Lower leg skin (tissue), 4 donors: ENCODE data around the gene HOPX. TPM values are rescaled to one million over a fixed set of nuclear protein-coding genes. Genes with fewer than 3 reads are reported as not detected.

Experiments used
- DNase-seq, 2 donors: peaks; one replicate each; pipeline ENCODE4 v3.0.0-alpha.2; 2019; ENCODE audit warnings: low spot score in 2 of 2
- H3K4me3 ChIP-seq: fragments of 200-600 bp; sonication (generic); 2 replicates; pipeline ENCODE4 v1.5.1; 2017; ENCODE audit warnings: mild to moderate bottlenecking, low read depth; ENCODE audit not compliant: poor library complexity, severe bottlenecking
- POLR2A ChIP-seq, 2 donors: fragments of 450-650 bp; IDR thresholded peaks; one replicate each; pipeline ENCODE4 v1.6.1; 2016 to 2017; ENCODE audit warnings: antibody characterized with exemption in 2 of 2, mild to moderate bottlenecking in 1 of 2, moderate library complexity in 1 of 2
- WGBS, 2 donors: methylation state at CpG; one replicate each; pipeline ENCODE4 v1.1.5; 2018; 5-methylcytosine and 5-hydroxymethylcytosine counted together
- intact Hi-C: fragments of 100-400 bp; cut with DNase I; formaldehyde crosslinking; loops from one replicate; pipeline ENCODE4 v1.15.0; 2023; ENCODE audit warnings: low total_unique reads
- total RNA-seq, 4 donors: library from RNA; depleted of rRNA; stranded (reverse); fragments of >200 nt; gene quantifications; one replicate each; pipeline ENCODE4 v1.1.0, GENCODE V29; 2016
- TF ChIP-seq, protein P1 (sequence below), 3 donors: fragments of 450-650 bp; IDR thresholded peaks; one replicate each; pipeline ENCODE4 v1.5.1; 2016; ENCODE audit warnings: antibody characterized with exemption in 3 of 3, mild to moderate bottlenecking in 3 of 3, moderate library complexity in 2 of 3

HOPX gene
- total RNA-seq, 4 donors from 2014 or later: 1,330 to 2,611 (median 2,071) TPM

DNA sequence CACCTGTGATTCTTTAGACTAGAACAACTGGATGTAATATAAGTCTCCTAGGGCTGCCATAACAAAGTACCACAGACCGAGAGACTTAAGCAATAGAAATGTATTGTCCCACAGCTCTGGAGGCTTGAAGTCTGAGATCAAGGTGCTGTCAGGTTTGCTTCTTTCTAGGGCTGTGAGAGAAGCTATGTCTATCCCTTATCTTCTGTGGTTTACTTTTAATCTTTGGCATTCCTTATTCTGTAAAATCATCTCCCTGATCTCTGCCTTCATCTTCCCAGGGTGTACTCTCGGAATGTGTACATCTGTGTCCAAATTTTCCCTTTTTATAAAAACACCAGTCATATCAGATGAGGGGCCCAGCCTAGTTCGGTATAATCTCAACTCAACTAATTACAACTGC is 10.3 kb upstream of the HOPX start:
- intact Hi-C loops: no loop called here
- TF ChIP-seq POLR2A (IDR thresholded peaks at IDR 0.05): no peak
- TF ChIP-seq, protein P1, sequence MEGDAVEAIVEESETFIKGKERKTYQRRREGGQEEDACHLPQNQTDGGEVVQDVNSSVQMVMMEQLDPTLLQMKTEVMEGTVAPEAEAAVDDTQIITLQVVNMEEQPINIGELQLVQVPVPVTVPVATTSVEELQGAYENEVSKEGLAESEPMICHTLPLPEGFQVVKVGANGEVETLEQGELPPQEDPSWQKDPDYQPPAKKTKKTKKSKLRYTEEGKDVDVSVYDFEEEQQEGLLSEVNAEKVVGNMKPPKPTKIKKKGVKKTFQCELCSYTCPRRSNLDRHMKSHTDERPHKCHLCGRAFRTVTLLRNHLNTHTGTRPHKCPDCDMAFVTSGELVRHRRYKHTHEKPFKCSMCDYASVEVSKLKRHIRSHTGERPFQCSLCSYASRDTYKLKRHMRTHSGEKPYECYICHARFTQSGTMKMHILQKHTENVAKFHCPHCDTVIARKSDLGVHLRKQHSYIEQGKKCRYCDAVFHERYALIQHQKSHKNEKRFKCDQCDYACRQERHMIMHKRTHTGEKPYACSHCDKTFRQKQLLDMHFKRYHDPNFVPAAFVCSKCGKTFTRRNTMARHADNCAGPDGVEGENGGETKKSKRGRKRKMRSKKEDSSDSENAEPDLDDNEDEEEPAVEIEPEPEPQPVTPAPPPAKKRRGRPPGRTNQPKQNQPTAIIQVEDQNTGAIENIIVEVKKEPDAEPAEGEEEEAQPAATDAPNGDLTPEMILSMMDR (IDR thresholded peaks at IDR 0.05): no peak
- no peak for DNase-seq
- 58 to 59% methylated on average over 3 of the region's 3 CpGs for WGBS, 2 donors
- H3K4me3 ChIP-seq: no peak overlapping the region

DNA sequence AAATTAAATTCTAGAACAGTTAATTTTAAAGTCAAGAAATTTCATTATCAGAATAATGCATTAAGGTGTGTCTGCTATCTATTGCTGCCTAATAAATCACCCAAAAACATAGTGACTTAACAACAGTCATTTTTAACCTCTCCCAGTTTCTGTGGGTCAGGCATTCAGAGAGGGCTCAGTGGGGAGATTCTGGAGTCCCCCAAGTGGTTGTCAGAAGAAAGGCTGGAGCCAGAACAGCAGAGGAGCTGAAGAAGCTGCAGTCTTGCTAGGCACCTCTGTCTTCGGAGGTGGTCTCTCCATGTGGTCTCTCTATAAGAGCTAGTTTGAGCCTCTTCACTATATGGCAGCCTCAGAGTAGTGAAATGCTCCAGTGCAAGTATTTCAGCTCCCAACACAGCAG is 9.3 kb upstream of the HOPX start:
- H3K4me3 ChIP-seq: no peak overlapping the region
- intact Hi-C loops: no loop called here
- TF ChIP-seq, protein P1 (IDR thresholded peaks at IDR 0.05): no peak
- no peak for TF ChIP-seq POLR2A (IDR thresholded peaks at IDR 0.05)
- 93 to 100% methylated on average over 1 of the region's 1 CpG for WGBS, 2 donors
- no peak for DNase-seq

DNA sequence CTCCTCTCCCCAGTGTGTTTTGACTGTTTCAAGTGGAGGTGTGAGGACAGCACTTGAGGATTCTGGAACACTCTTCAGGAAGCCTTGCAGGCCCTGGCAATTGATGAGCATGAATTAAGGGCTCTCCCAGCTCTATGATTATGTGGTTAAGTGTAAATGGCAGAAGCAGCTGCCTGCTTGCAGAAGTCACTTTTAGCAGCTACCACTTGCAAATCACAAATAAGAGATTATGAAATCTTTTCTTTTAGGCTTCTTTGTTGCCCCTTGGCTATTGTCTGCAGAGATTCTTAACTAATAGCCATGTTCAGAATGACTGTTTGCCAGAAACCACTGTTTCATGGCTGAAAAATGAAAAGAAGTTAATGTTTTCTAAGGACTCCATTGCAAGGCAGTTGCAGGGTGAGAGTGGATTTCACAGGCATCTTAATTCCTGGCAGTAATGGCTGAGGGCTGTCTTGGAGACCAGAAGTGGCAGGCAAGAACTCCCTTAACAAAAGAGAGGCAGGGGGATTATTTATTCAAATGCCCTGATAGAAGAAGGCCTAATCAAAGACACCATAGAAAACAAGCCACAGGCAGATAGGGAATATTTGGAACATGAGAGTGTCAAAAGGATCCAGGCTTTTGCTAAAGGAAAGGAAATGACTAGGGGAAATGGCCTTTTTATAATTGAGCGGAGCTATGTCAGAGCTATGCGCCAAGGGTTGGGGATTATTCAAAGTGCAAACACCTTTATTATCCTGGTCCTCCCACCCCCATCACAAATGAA is 8.3 kb upstream of the HOPX start:
- TF ChIP-seq POLR2A (IDR thresholded peaks at IDR 0.05): no peak
- TF ChIP-seq, protein P1 (IDR thresholded peaks at IDR 0.05): no peak
- H3K4me3 ChIP-seq: no peak overlapping the region
- intact Hi-C loops: no loop called here
- no peak for DNase-seq
- WGBS, 2 donors: 79 to 81% methylated on average over 2 of the region's 2 CpGs

- TF ChIP-seq, protein P1 (IDR thresholded peaks at IDR 0.05): no peak
- TF ChIP-seq POLR2A (IDR thresholded peaks at IDR 0.05): no peak
- intact Hi-C loops: no loop called here
- 71 to 74% methylated on average over 2 of the region's 2 CpGs for WGBS, 2 donors
- H3K4me3 ChIP-seq: no peak overlapping the region
- no peak for DNase-seq
Measured at GRCh38 chr4:56688094-56688647, 7.1 kb upstream of the HOPX start.

DNA sequence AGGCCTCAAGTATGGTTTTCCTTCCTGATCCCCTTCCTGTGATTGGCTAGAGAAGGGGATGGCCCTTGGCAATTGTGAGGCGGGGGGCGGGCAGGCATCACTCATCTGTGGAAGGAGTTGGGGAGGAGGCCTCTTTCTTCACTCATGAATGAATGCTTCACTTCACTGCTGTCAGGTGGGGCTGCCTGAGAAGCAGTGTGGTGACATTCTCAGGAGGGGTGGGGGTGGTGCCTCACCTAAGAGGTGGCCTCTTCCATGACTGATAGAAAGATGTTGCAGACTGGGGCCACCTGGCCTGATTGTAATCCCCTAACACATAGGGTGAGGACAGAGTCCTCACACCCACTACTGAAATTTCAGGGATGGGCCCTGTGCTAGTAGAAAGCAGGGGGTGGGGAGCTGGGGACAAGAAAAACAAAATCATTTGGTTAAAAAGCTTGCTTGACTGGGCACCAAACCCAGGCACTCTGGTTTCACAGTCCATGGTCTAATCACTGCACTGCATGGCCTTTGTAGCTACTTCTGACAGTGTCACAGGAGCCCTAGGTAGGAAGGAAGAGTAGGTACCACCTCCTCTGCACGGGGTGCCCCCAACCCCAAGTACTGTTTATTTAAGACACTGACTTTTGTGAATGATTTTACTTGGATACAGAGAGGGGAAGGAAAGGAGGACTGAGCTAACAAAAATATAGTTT is 5.6 kb upstream of the HOPX start:
- no peak for TF ChIP-seq POLR2A (IDR thresholded peaks at IDR 0.05)
- TF ChIP-seq, protein P1 (IDR thresholded peaks at IDR 0.05): no peak
- H3K4me3 ChIP-seq: no peak overlapping the region
- 89 to 93% methylated on average over 3 of the region's 3 CpGs for WGBS, 2 donors
- DNase-seq: no peak
- intact Hi-C loops: no loop called here
